HG03045 (cell line): Measurements from ENCODE around the gene GEMIN7.

ENCODE experiments used
- ATAC-seq: cut with Tn5 transposase; IDR thresholded peaks from one replicate; pipeline ENCODE4 v1.9.1; 2021; ENCODE audit warnings: mild to moderate bottlenecking, moderate library complexity; ENCODE audit not compliant: unreplicated experiment

The GEMIN7 gene

DNA sequence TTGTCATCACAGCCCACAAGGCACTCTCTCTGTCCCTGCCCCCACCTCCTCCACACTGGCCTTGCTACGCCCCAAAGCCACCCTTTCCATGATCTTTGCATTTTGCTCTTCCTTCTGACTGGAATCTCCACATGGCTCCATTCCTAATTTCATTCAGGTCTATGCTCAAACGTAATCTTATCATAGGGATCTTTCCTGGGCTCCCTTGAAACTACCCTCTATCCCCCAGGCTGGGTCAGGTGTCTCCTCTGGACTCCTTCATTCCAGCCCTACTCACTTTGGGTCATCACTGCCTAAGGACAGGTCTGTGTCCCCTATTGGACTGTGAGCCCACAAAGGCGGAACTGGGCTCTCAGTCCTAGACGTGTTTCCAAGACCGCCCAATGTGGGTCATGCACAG, 3.1 kb downstream of the GEMIN7 start:
- ATAC-seq: no peak

DNA sequence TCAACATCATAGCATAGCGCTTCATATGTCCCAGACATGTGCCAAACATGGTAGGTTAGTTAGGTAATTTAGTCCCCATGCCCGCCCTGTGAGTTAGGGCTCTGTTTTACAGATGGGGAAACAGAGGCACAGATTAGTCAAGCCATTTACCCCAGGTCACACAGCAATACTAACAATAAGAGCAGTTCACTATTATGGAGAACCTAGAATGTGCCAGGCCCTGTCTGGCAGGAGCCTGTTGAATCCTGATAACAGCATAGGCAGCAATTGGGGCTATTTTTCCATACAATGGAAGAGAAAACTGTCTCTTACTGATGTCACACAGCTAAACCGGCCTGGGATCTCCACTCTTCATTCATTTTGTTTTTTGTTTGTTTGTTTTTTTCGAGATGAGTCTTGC, 7.4 kb downstream of the GEMIN7 start:
- no peak for ATAC-seq

DNA sequence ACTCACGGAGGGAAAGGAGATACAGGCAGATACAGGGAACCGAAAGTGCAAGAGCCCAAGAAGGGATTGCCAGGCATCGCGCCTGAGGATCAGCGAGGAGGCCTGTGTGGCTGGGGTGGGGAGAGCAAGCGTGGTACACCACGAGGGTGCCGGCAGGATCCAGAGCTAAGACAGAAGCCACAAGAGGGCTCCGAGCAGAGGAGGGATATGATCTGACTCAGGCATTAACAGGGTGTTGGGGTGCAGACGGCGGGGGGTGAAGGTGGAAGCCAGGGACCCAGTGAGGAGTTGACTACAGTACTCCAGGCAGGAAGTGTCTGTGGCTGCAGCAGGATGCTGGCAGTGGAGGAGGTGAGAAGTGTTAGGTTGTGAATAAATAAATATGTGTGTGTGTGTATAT, 8.5 kb downstream of the GEMIN7 start:
- no peak for ATAC-seq

DNA sequence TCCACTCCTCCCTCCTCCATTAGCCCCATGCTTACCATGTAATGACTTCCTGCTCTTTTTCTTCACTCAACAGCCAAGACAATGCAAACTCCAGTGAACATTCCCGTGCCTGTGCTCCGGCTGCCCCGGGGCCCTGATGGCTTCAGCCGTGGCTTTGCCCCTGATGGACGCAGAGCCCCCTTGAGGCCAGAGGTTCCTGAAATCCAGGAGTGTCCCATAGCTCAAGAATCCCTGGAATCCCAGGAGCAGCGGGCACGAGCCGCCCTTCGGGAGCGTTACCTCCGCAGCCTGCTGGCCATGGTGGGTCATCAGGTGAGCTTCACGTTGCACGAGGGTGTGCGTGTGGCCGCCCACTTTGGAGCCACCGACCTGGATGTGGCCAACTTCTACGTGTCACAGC, 11.0 kb downstream of the GEMIN7 start:
- no peak for ATAC-seq

DNA sequence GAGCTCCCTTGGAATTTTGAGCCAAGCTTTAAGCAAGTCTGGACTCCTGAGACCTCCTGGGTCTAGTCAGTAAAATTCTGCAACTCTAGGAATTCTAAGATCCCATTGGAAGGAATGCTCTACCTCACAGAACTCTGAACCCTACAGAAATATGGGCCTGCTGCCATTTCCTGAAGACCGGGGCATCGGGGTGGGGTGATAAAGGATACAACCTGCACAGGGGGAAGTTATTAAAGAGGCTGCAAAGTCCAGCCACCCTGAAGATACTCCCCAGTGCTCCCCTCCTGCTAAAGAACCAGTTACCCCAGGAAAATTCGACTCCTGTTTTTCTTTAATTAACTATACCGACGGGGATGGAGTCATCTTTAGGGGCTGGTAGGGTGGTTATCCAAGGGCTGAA, 11.5 kb downstream of the GEMIN7 start:
- ATAC-seq: no peak

DNA sequence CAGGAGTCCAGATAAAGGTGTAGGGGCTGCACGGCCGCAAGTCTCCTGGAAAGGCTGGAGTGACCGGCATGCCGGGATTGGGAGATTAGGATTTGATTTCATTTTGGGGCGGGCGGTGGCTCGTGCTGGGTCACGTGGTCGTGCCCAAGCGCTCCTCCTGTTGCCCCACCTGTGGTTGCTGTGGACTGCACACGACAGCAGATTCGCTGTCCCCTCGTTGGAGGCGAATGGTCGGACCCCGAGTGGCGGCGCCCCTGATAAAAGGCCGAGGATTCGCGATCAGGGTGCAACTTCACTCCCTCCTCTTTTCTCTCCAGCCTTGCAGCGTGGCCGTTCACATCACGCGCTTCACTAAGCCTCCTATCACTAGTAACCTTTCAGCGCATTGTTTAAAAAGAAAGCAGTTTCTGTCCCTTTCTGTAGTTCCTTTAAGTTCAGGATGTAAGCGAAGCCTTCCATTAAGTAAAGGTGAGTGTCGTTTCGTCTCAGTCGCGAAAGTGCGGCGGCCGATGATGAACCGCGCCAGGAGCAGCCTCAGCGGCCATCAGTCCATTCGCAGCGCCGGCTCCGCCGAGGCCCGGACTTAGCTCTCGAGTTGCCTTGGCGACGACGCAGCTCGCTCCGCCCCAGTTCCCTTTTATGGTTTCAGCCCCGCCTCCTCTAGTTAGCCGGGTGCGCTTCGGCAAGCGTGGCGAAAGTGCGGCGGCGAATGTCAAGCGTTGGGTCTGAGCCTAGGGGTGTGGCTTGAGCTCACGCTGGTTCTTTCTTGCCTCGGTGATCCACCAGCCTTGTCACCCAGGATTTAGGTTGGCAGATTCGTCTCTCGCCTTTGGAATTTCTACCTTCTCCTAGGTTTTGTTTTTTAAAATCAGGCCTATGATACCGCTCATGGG, 12.2 kb downstream of the GEMIN7 start:
- peak; percentile 52 for ATAC-seq

DNA sequence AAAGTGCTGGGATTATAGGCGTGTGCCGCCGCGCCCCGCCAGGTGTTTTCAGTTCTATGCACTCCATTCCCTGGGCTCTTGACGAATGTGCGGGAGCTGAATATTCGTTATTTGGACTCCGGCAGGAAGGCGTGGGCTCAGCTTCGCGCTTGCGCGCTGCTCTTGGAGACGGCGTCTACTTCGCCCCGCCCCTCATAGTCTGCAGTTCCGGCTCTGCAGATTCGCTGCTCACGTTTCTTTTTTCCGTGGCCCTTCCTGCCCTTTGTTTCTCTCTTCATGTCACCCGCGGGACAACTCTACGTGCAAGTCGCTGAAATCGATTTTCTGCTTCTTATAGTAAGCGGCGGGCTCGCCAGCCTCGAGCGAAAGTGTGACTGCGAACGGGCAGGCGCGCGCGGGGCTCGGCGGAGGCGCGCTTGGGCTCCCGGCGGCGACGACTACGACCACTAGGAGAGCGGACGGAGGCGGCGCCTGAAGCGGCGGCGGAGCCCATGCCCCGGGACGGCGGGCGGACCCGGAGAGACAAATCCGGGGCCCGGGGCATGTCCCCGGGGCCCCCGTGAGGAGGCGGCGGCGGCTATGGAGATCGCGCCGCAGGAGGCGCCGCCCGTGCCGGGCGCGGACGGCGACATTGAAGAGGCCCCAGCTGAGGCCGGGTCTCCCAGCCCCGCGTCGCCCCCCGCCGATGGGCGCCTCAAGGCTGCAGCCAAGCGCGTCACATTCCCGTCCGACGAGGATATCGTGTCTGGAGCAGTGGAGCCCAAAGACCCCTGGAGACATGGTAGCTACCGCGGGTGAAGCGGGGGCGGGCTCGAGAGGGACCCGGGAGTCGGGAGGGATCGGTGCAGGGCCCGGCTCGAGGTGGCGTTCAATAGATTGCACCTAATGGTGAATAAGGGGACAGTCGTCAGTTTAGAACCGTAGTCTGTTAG, 14.0 kb downstream of the GEMIN7 start, which contains the start of gene PPP1R37:
TSS of gene PPP1R37 (plus strand) at position 433 of the 932 bp plus-strand sequence. CDS start at position 580, 147 bp downstream.
- peak; percentile 59 for ATAC-seq

DNA sequence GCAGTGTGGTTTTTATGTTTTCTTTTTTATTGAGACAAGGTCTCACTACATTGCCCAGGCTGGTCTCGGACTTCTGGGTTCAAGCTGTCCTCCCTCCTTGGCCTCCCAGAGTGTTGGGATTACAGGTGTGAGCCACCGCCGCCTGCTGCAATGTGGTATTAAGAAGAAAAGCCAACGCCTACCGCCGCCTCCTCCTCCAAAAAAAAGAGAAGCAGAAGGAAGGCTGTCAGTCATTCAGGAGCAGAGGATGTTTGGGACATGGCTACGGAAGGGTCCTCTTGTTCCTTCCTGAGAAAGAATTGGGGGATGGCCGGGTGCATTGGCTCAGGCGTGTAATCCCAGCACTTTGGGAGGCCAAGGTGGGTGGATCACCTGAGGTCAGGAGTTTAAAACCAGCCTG, 15.1 kb downstream of the GEMIN7 start:
- ATAC-seq: no peak

DNA sequence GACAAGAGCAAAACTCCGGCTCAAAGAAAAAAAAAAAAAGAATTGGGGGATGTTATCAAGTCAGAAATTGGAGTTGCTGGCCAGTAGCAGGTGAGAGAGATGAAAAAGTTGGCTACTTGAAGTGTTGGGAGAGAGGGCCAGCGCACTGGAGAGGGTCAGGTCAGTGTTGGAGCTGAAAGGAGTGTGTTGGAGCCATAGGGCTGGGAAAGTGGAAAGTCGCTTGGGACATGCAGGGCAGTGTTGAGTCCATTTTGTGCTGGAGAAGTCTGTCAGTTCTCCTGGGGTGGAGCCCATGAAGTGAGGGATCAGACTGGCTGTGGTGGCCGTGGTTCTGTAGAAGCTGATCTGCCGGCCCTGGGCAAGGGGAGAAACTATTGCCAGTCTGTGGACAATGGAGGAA, 15.6 kb downstream of the GEMIN7 start:
- ATAC-seq: no peak

DNA sequence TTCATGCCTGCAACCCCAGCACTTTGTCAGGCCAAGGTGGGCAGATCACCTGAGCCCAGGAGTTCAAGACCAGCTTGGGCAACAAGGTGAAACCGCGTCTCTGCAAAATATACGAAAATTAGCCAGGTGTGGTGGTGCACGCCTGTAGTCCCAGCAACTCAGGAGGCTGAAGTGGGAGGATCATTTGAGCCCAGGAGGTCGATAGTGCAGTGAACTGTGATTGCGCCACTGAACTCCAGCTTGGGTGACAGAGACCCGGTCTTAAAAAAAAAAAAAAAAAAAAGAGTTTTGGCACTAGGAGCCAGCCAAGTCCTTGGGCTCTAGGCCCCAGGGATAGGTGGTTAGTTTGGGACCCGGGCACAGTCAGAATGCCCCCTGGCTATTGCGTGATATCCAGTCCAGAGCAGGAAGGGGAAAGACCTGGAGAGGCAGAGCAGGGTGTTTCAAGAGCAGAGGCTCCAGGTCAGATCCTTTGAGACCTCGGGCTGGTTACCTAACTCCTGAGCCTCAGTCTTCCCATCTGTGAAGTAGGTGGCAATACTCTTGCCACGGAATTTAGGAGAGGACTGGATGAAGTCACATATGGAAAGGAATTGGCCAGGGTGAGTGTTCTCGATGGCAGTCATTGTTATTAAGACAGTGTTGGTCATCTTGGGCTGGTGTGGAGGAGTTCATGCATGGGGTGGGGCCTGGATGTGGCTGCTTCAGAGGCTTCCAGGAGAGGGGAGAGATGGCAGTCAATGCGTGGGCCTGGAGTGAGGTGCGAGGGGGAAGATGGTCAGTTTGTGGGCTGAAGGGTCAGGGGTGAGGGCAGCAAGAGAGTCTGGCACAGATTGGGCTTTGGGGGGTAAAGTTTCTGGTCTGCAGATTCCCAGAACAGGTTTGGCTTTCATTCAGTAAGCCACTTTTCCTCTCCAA, 16.7 kb downstream of the GEMIN7 start:
- no peak for ATAC-seq

DNA sequence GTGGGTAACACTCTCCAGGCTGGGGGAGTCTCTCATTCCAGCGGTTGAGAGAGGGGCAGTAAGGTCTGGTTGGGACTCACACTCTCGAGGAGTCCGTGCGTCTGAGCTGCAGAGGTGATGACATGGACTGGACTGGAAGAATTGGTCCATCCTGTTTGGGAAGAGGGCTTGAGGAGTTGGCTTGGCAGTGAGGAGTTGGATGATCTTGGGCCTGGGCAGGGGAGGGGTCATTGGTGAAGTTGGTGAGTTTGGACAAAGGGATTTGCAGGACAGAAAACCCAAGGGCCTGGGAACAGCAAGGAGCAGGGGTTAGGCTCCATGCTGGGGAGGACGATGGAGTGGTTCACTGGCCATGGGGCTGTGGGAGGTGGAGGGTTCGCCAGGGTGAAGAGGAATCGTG, 17.6 kb downstream of the GEMIN7 start:
- no peak for ATAC-seq

DNA sequence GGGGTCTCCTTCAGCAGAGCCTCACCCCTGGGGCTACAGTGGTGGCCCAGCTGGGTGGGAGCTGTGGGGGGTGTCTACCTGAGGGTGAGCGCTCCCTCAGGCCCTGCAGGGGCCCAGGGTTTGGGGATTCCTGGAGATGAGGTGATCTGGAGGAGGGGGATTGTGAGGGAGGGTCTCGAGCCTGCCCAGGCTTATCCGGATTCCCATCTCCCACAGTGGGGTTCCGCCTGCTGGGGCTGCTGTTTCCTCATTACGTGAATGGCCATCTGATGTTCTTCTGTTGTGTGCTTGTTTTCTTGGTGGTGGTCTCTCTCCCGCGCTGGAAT, 18.4 kb downstream of the GEMIN7 start:
- ATAC-seq: no peak

DNA sequence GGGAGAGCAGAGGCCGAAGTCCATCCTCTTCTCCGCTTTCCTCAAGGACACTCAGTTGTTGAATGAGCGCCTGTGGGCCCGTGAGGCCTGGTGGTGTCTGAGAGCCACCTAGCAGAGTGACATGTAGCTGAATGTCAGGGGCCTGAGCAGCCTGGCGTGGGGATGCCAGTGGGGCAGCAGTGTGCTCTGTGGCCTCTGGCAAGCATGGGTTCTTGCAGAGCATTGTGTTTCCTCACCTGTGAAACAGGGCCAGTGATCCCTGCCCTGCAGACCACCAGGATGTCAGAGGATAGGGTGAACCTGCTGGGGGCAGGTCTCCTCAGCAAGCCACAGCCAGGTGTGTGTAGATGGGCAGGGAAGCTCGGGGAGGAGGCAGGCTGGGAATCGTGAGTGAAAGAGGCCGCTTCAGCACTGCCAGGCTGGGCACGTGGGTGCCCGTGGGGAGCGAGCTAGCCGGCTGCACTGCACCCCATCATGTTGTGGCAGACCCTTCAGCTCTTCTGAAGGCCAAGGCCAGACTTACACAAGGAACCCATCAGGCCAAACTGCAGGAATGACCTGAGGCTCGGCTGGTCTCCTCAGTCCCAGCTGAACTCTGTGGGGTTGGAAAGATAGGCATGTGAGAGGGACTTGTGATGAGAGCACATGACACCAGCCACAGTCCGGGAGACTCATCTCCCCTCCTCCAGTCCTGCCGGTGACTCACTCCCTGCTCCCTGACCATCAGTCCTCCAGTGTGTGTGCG, 18.9 kb downstream of the GEMIN7 start:
- no peak for ATAC-seq

DNA sequence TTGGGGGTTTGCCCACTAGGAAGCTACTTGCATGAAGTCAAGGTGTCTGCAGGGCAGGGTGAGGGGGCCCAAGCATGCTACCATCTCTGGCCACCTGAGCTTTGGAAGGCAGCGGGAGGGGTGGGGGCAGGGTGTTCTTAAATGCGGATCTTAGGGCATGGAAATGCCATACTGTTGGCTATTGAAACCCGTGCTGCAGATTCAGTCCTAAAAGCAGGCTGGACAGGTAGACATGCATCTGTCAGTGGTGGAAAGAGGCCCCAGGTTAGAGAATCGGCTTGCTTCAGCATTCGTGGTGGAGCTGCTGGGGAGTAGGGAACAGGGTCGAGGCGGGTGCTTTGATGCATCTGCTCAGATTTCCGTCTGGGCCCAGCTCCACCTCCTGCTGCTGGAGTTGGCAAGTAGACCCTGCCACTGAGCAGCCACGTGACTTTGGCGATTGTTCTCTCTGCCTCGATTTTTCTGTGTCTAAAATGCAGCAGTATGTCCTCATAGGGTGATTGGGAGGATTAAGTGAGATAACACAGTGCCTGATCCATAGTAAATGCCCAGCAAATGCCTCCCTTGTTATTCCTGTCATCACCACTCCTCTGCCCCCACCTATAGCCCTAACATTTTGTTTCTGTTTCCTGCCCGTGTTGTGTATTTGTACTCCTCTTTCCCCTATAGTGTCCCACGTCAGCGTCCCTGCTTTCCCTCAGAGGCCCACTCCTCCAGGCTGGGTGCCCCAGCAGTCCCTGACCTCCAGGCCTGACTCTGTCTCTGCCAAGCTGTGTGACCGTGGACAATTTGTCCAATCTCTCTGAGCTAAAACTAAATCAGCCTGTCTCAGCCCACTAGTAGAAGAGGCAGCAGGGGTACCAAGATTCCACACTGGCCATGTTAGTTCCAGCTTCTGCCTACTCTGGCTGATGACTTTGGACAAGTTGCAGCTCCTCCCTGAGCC, 19.7 kb downstream of the GEMIN7 start:
- ATAC-seq: no peak

DNA sequence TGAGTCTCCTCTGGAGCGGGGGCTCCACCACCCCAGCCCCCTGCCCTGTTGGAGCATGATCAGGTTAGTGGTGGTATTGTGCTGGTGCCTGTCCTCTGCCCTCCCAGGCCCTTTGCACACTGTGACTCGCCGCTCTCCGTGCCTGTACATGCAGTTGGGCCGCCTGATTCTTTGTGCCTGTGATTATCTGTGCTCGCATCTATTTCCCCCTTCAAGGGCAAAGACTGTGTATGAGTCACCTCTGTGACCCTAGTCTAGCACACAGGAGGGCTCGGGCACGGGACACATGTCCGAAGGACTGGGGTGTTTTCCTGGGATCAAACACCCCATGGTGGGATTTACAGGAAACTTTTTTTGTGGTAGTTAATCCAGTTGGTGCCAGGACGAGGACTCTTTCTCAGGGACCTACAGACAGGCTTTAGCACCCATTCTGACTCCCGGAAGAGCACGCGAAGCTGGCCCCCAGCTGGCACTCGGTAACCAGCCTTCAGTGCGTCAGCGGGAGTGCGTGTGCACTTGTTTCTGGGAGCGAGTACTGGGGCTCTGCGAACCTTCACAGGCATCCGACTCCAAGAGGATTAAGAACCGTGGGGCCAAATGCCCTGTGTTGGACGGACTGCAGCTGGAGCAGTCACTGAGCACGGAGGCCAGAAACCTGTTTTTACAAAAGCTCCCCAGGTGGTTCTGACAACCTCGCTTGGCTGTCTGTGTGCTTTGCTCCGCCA, 20.6 kb downstream of the GEMIN7 start:
- ATAC-seq: no peak

DNA sequence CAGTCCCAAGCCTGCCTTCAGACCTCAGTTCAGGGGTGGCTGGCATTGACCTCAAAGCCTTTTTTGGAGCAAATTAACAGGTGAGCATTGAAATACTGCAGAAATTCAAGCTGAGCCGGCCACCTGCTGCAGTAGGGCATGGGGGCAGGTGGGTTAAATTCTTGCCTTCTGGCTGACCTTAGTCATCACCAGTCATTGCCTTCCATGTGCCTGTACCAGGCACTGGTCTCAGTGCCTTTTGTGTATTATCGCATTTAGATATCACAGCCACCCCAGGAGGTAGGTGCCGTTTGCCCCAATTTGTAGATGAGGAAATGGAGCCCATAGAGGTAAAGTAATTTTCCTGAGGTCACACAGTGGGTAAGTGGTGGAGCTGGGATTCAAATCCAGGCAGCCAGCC, 21.1 kb downstream of the GEMIN7 start:
- no peak for ATAC-seq

DNA sequence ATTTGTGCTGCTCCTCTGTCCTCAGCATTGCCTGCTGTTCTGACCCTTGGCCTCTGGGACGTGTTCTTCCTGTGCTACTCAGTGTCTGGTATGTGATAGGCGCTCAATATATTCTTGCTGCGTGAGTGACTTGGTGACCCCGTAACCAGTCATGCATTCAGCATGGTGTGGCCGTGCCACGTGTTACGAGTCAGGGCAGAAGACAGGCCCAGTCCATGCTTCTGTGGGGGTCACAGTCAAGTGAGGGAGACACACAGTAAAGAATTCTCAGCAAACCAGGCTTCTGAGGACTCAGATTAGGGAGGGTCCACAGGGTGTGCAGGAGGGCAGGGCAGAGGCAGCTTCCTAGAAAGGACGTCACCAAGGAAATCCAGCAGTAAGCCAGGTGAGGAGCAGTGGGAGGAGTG, 21.8 kb downstream of the GEMIN7 start:
- ATAC-seq: no peak

DNA sequence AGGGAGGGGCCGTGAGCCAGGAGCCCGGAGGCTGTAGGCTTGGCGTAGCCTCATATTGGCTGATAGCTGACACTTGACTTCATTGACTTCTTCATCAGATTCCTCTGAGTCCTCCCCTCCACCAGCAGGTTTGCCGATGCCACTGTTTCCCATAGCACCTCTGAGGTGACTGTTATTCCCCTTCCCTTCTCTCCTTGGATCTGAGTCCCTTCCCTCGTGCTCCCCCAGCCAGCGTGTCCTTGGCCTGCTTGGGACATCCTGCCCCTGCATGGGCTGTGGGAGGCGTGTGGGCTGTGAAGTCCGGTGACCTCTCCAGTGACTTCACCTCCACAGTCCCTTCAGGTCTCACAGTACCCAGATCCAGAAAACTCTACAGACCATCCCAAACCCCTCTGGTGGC, 22.7 kb downstream of the GEMIN7 start:
- no peak for ATAC-seq
